Measurements from ENCODE around the gene SPP2. TPM values are rescaled to one million over a fixed set of nuclear protein-coding genes. Genes with fewer than 3 reads are reported as not detected.

SPP2 gene
- total RNA-seq, 4 donors from 2014 or later = not detected

GRCh38 chr2:234033885-234034284 is 16.6 kb upstream of the SPP2 start:
- 65 to 88% methylated on average over 2 of the region's 2 CpGs for WGBS, 2 donors
- H3K4me1 ChIP-seq = no peaks in the 10 kb centered on the region
- no peak overlapping the region for H3K27ac ChIP-seq
- DNase-seq (ENCODE audit: low spot score in 2 of 2) = no peak
- no peak overlapping the region for H3K4me3 ChIP-seq
- peaks cover 0 to 39% (median 6%) of the 10 kb centered on the region in 4 donors for H3K9me3 ChIP-seq
- H3K27me3 ChIP-seq = no peaks in the 10 kb centered on the region
- TF ChIP-seq CTCF (IDR thresholded peaks at IDR 0.05) (no peak), EP300 (IDR thresholded peaks at IDR 0.05) (no peak), POLR2A (IDR thresholded peaks at IDR 0.05) (no peak)
- no peaks in the 10 kb centered on the region for H3K36me3 ChIP-seq

GRCh38 chr2:234038076-234038802 is 12.3 kb upstream of the SPP2 start:
- H3K4me1 ChIP-seq = no peaks in the 10 kb centered on the region
- peaks cover 0 to 35% (median 6%) of the 10 kb centered on the region in 4 donors for H3K9me3 ChIP-seq
- 70 to 71% methylated on average over 2 of the region's 2 CpGs for WGBS, 2 donors
- TF ChIP-seq CTCF (IDR thresholded peaks at IDR 0.05) (no peak), EP300 (IDR thresholded peaks at IDR 0.05) (no peak), POLR2A (IDR thresholded peaks at IDR 0.05) (no peak)
- H3K27ac ChIP-seq = no peak overlapping the region
- no peak overlapping the region for H3K4me3 ChIP-seq
- no peak for DNase-seq (ENCODE audit: low spot score in 2 of 2)
- H3K27me3 ChIP-seq = no peaks in the 10 kb centered on the region
- no peaks in the 10 kb centered on the region for H3K36me3 ChIP-seq

- TF ChIP-seq CTCF (IDR thresholded peaks at IDR 0.05) (no peak), POLR2A (IDR thresholded peaks at IDR 0.05) (no peak), EP300 (IDR thresholded peaks at IDR 0.05) (no peak)
- H3K9me3 ChIP-seq = no peaks in the 10 kb centered on the region
Measured at GRCh38 chr2:234044157-234044556, 6.3 kb upstream of the SPP2 start.

GRCh38 chr2:234046521-234046920 is 4.0 kb upstream of the SPP2 start:
- no peak overlapping the region for H3K4me3 ChIP-seq
- H3K27ac ChIP-seq = no peak overlapping the region
- H3K27me3 ChIP-seq = no peaks in the 10 kb centered on the region
- H3K4me1 ChIP-seq = no peaks in the 10 kb centered on the region
- no peaks in the 10 kb centered on the region for H3K36me3 ChIP-seq
- DNase-seq (ENCODE audit: low spot score in 2 of 2) = no peak
- 76 to 81% methylated on average over 3 of the region's 3 CpGs for WGBS, 2 donors
- no peaks in the 10 kb centered on the region for H3K9me3 ChIP-seq
- TF ChIP-seq EP300 (IDR thresholded peaks at IDR 0.05) = no peak
- TF ChIP-seq POLR2A (IDR thresholded peaks at IDR 0.05) = no peak
- no peak for TF ChIP-seq CTCF (IDR thresholded peaks at IDR 0.05)

More at GRCh38 chr2:234044157-234044556, 6.3 kb upstream of the SPP2 start:
- no peaks in the 10 kb centered on the region for H3K4me1 ChIP-seq
- H3K36me3 ChIP-seq = no peaks in the 10 kb centered on the region
- H3K27ac ChIP-seq = no peak overlapping the region
- DNase-seq (ENCODE audit: low spot score in 2 of 2) = no peak
- no peaks in the 10 kb centered on the region for H3K27me3 ChIP-seq
- 15 to 25% methylated on average over 1 of the region's 1 CpG for WGBS, 2 donors
- H3K4me3 ChIP-seq = no peak overlapping the region

GRCh38 chr2:234047361-234047760 is 3.1 kb upstream of the SPP2 start:
- no peaks in the 10 kb centered on the region for H3K4me1 ChIP-seq
- no peak for DNase-seq (ENCODE audit: low spot score in 2 of 2)
- no peaks in the 10 kb centered on the region for H3K9me3 ChIP-seq
- no peak overlapping the region for H3K27ac ChIP-seq
- H3K27me3 ChIP-seq = no peaks in the 10 kb centered on the region
- no peak overlapping the region for H3K4me3 ChIP-seq
- no peaks in the 10 kb centered on the region for H3K36me3 ChIP-seq
- no peak for TF ChIP-seq POLR2A (IDR thresholded peaks at IDR 0.05)
- no peak for TF ChIP-seq CTCF (IDR thresholded peaks at IDR 0.05)
- TF ChIP-seq EP300 (IDR thresholded peaks at IDR 0.05) = no peak

All from tibial nerve (tissue), 4 donors.